Keratinocyte (primary cell): ENCODE measurements around the gene TPK1.

Source experiments
- CTCF ChIP-seq, 3 experiments: IDR thresholded peaks in 1 of 3; conservative IDR thresholded peaks in 1 of 3; optimal IDR thresholded peaks in 1 of 3; 2 replicates in 2 of 3; 3 replicates in 1 of 3; pipeline versions ENCODE3 to v1.5.1; 2011; ENCODE audit warnings: low read length in 3 of 3, mild to moderate bottlenecking in 3 of 3, moderate library complexity in 2 of 3, control low read depth in 1 of 3, inconsistent platforms in 1 of 3; ENCODE audit not compliant: insufficient read depth in 2 of 3; ENCODE audit errors: extremely low read depth in 1 of 3
- EZH2 ChIP-seq: IDR thresholded peaks from one replicate; pipeline ENCODE4 v1.6.1; 2012; ENCODE audit warnings: inconsistent platforms, mild to moderate bottlenecking, low read length, moderate library complexity

GRCh38 chr7:144836545-144836842 is 641 bp upstream of the TPK1 start:
- TF ChIP-seq CTCF (optimal IDR thresholded peaks at IDR 0.05 in 1 of 3, IDR thresholded peaks at IDR 0.05 in 1 of 3, conservative IDR thresholded peaks at IDR 0.05 in 1 of 3; ENCODE audit: extremely low read depth in 1 of 3, insufficient read depth in 2 of 3, low read length in 3 of 3) (no peak), EZH2 (no peak)
